ENCODE measurements around the gene NCAM1.

Gene NCAM1

DNA sequence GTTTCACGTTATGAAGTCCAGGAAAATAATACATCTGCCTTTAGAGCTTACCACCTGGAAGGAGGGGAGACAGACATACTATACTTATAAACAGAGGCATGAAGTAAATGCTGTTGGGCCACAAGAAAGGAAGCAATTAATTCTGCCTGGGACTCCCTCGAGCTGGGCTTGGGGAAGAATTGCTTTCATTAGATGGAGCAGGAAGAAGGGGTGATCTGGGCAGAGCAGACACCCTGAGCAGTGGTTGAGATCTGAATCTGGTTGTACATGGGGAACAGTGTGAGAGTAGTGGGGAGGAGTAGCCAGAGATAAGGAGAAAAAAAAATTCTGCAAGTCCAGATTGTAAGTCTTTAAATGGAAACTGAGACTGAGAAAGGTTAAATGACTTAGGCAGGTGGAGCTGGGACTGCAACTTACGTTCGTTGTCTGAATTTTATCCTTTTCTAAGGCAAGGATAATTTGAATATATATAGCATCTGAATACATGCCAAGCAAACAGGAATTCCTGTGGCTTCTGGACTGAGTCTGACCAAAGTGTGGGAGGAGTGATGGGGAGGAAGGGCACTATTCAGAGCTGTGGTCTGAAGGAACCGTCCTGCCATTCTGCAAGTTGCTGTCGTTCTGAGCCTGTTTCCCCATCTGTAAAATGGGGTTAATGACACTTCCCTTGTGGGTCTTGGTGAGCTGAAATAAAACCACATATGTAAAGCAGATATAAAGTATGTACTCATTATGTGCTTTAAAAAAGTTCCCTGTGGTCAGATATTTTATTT lies 7.9 kb downstream of the NCAM1 start:
- no peak for DNase-seq (ENCODE audit: low read depth)

GRCh38 chr11:112971195-112971594 lies 10.0 kb downstream of the NCAM1 start:
- no peak for DNase-seq (ENCODE audit: low read depth)

GRCh38 chr11:112971827-112972226 lies 10.6 kb downstream of the NCAM1 start:
- no peak for DNase-seq (ENCODE audit: low read depth)

- DNase-seq (ENCODE audit: low read depth) = no peak
Observed at GRCh38 chr11:112972399-112973145, 11.4 kb downstream of the NCAM1 start.

DNA sequence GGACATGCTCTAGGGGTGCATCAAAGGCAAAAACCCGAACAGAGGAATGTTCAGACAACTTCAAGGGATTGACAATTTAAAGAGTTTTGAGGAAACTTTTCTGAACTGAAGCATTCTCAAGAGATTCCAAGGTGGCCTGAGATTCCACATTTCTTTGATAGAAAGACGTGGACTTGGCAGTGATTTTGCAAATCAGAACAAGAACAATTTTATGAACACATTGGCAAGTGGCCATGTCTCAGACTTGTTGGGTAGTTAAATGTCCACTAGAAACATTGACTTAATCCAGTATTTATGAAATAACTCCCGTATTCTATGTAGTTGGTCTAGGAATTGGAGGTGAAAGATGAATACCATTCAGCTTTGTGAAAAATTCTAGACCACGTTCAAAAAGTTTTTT lies 13.8 kb downstream of the NCAM1 start:
- DNase-seq (ENCODE audit: low read depth) = no peak

GRCh38 chr11:112975493-112975892 lies 14.3 kb downstream of the NCAM1 start:
- DNase-seq (ENCODE audit: low read depth) = no peak

GRCh38 chr11:112977755-112978154 lies 16.5 kb downstream of the NCAM1 start:
- no peak for DNase-seq (ENCODE audit: low read depth)

GRCh38 chr11:112983887-112984286 lies 22.7 kb downstream of the NCAM1 start:
- no peak for DNase-seq (ENCODE audit: low read depth)

DNA sequence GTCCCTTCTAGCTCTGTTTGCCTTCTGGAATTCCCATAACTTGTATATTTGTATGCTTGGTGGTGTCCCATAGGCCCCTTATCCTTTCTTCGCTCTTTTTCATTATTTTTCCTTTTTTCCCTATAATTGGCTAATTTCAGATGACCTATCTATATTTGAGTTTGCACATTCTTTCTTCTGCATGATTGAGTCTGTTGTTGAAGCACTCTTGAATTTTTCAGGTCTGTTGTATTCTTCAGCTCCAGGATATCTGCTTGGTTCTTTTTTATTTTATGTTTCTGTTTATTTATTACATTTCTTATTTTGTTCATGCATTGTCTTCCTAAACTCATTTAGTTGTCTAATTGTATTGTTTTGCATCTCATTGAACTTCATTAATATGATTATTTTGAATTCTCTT lies 28.0 kb downstream of the NCAM1 start:
- no peak for DNase-seq (ENCODE audit: low read depth)

- DNase-seq (ENCODE audit: low read depth) = no peak
Observed at GRCh38 chr11:112993808-112994207, 32.6 kb downstream of the NCAM1 start.

GRCh38 chr11:112995423-112996090 lies 34.3 kb downstream of the NCAM1 start:
- no peak for DNase-seq (ENCODE audit: low read depth)

DNA sequence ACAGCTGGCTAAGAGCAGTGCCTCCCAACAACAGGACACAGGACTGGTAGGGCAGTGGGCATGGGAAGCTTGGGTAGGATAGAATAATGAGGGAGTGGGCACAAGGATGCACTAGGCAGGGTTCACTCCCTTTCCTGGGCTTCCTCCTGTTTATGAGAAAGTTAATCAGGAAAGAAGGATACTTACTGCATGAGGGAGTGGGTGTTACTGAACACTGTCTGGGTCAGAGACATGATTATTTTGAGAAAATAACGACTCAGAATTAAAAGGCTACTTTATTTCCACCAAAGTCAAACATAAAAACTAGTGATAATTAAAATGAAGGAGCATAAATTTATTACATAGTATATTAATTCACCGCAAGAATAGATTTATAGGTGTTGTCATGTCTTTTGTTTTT lies 35.8 kb downstream of the NCAM1 start:
- no peak for DNase-seq (ENCODE audit: low read depth)

DNA sequence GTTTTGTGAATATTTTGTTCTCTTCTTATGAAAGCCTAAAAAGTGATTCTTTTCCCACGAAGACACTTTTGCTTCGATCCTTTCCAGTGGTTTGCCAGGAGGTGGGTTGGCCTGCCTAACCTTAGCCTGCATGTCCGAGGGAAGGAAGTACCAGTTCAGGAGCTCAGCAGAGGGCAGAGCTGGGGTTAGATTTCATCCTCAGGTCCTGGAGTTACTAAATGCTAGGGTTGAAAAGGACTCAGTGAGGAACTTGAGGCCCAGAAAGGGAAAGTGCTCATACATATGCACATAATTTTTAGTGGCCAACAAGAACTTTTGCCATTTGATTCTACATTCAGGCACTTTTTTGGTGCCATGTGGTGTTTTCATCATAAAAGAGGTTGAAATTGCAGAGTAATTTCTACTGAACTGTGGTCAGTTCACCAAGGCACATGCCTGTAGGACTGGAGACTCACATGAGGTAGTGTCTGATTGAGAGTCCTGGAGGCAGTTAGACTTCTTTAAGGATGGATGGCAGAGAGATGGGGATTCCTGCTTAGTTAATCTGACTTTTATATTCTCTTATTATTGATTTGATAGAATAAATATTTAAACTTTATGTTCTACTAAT lies 36.7 kb downstream of the NCAM1 start:
- no peak for DNase-seq (ENCODE audit: low read depth)

DNA sequence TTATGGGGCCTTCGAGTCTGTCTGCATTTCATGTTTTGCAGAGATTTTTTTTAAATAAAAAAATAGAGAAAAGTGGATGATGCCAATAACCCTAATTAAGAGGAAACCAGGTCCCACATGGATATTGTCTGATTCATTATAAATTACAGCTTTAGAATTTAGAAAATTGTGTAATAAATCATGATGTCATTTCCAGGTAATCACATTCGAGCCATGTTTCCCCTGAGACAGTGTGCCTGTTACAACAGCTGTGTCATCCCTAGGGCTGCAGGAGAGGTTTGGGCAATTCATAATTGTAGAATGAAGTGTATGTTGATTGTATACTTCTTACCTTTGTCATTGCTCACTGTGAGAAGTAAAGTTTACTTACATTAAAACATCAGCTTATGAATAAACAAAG lies 38.3 kb downstream of the NCAM1 start:
- no peak for DNase-seq (ENCODE audit: low read depth)

DNA sequence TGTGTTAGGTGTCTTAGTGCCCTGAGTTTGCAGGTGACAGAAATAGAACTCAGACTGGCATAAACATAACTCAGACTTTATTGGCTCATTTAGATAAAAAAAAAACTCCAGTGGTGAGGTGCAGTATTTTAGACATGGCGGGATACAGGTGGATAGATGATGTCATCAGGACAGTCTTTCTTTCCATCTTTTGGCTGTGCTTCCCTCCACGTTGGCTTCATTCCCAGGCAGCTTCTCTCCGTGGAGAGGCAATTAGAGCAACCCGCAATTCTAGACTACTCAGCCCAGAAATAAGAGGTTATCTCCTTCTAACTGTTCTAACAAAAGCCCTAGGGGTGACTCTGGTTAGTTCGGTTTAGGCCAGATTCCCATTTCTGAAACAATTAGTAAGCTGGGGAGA lies 40.5 kb downstream of the NCAM1 start:
- DNase-seq (ENCODE audit: low read depth) = no peak

DNA sequence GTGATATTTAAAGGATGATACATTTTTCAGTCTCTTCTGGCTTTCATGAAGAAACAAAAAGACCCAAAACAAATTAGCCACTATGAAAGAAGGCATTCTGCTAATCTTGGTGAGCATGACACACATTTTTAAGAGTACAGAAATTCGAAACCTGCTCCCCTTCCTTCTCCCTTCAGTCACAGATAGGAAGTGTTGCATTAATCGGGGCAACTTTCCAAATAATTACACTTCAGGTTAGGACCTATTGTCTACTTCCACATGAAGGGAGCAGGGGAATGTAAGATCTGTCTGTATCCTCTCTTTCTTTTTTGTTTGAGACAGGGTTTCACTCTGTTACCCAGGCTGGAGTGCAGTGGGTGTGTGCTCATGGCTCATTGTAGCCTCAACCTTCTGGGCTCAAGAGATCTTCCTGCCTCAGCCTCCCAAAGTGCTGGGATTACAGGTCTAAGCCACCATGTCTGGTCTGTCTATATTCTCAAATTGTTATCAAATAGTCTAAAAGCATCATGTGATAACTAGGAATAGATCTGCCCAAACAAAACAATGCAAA lies 45.8 kb downstream of the NCAM1 start:
- DNase-seq (ENCODE audit: low read depth) = no peak

- DNase-seq (ENCODE audit: low read depth) = no peak
Observed at GRCh38 chr11:113014262-113015097, 53.3 kb downstream of the NCAM1 start.

DNA sequence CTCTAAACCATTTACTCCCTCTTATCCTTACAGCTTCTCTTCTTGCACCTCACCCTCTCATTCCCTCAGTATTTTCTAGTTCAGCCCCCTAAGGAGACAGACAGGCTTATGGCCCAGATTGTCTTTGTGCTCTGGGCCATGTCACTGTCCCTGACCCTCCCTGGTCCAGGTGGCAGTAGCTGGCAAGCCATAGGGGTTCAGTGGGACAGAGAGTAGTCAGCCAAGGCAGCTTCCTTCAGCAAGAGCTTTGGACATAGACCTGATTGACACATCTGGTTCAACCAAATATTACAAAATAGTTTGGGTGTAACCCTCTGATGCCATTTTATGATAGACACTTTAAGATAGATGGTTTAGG lies 53.9 kb downstream of the NCAM1 start:
- no peak for DNase-seq (ENCODE audit: low read depth)

DNA sequence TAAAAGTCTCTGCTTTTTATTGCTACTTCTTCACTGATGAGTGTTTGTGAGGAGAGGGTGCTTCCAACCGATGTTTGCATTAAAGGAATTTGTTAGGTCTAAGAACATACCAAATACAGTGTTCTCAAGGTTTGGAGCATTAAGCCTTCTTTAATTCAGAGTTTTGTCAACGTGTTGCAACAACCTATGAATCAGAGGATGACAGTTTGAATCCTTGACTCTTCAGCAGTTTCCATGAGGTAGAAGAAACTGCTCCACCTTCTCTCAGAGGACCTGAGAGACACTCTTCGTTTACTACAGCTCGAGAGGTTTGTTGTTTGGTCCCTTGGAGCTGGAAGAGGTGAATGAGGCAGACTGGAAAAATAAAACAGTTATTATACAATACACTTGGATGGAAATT lies 55.7 kb downstream of the NCAM1 start:
- no peak for DNase-seq (ENCODE audit: low read depth)

DNA sequence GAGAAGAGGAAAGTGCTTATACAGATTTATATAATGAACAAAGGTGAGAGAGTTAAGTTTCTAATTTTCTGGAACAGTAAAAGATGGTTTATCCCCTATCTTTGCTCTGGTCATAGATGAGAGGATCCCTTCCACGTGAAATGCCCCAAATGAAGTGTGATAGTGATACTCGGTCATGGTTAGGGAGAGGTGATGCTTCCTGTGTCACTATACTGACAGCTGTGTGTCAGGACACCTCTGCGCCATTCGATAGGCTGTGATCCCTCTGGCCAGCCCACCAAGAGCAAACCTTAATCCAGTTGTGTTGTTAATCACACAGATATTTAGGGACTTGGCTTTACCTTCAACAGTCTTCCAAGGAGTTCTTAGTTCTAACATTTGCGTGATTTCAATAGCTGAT lies 57.7 kb downstream of the NCAM1 start:
- DNase-seq (ENCODE audit: low read depth) = no peak

- DNase-seq (ENCODE audit: low read depth) = no peak
Observed at GRCh38 chr11:113019711-113020110, 58.5 kb downstream of the NCAM1 start.

GRCh38 chr11:113021111-113021510 lies 59.9 kb downstream of the NCAM1 start:
- DNase-seq (ENCODE audit: low read depth) = no peak

Measured in activated T-cell treated with anti-CD3 and anti-CD28 coated beads for 48 hours (primary cell).